B cell (primary cell): ENCODE data around the gene DCBLD1.

Experiments
- CTCF ChIP-seq: fragments of 200-600 bp; IDR thresholded peaks from one replicate; pipeline ENCODE4 v1.8.0; 2022; ENCODE audit warnings: antibody characterized with exemption, mild to moderate bottlenecking
- EZH2 ChIP-seq: IDR thresholded peaks from 2 replicates; pipeline ENCODE4 v1.6.1; 2012; ENCODE audit warnings: borderline replicate concordance, low read depth, mild to moderate bottlenecking, moderate library complexity, low read length; ENCODE audit not compliant: insufficient read depth, poor library complexity, severe bottlenecking

- TF ChIP-seq CTCF (no peak), EZH2 (no peak)
These were observed 6.5 kb downstream of the DCBLD1 start for GRCh38 chr6:117489003-117489402.
